Stimulated activated CD8-positive, alpha-beta memory T cell treated with anti-CD3 and anti-CD28 coated beads, Interleukin-7, amount 100 ng/mL, for 24 hours (primary cell): ENCODE data around the gene ETHE1.

Experiments
- DNase-seq: peaks from one replicate; pipeline ENCODE4 v3.0.0-alpha.2; 2020; ENCODE audit warnings: low read depth

The ETHE1 gene

DNA sequence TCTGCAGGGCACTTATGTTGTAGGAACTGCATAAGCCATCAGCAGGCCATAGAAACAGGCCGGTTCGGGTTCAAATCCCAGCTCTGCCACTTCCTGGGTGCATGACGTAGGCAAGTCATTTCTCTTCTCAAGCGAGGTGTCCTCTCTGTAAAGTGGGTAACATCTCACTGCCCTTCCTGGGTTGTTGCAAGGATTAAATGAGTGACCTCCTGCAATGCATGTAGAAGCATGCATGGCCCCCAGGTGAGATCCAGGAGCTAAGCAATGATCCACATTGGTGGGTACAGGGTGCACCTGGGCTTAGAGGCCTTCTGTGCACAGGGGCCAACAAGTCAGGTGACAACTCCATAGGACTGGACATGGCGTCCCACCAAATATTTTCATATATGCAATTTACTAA is 36.2 kb downstream of the ETHE1 start:
- no peak for DNase-seq

DNA sequence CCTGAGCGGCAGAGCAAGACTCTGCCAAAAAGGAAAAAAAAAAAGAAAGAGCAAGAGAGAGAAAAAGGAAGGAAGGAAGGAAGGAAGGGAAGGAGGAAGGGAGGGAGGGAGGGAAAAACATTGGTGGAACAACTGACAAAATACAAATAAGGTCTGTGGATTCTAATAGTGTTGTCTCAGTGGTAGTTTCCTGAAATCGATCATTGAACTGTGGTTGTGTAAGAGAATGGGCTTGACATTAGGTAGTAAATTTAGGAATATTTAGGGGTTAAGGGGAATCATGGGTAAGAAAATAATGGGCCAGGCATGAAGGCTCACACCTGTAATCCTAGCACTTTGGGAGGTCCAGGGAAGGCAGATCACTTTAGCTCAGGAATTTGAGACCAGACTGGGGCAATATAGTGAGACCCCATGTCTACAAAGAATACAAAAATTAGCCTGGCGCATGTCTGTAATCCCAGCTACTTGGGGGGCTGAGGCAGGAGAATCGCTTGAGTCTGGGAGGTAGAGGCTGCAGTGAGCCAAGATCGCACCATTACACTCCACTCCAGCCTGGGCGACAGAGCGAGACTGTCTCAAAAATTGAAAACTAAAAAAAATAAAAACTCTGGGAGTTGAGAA is 36.9 kb downstream of the ETHE1 start:
- no peak for DNase-seq

DNA sequence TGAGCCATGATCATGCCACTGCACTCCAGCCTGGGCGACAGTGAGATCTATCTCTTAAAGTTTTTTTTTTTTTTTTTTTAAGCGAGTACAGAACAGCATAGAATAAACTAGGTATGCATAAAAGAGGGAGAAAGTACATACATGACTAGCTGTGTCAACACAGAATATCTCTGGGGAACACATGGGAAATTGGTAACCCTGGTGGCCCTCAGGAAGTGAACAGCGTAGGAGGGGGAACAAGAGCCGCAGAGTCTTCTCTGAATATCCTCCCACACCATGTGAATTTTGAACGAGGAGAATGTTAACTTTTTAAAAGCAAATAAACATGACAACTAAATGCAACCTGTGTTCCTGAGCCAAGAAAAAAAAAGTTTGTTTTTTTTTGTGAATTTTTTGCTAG is 37.7 kb downstream of the ETHE1 start:
- no peak for DNase-seq

DNA sequence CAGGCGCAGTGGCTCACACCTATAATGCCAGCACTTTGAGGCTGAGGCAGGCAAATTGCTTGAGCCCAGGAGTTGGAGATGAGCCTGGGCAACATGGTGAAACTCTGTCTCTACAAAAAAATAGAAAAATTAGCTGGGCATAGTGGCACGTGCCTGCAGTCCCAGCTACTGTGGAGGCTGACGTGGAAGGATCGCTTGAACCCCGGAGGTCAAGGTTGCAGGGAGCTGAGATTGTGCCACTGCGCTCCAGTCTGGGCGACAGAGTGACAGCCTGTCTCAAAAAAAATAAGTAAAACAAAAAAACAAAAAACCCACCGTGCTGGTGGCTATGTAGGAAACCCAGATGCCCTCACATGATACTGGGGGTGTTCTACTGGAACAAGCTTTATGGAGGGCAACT is 38.8 kb downstream of the ETHE1 start:
- no peak for DNase-seq

GRCh38 chr19:43486412-43486811 is 40.6 kb downstream of the ETHE1 start:
- DNase-seq, result no peak

- no peak for DNase-seq
Measured at GRCh38 chr19:43485951-43486350, 41.0 kb downstream of the ETHE1 start.

DNA sequence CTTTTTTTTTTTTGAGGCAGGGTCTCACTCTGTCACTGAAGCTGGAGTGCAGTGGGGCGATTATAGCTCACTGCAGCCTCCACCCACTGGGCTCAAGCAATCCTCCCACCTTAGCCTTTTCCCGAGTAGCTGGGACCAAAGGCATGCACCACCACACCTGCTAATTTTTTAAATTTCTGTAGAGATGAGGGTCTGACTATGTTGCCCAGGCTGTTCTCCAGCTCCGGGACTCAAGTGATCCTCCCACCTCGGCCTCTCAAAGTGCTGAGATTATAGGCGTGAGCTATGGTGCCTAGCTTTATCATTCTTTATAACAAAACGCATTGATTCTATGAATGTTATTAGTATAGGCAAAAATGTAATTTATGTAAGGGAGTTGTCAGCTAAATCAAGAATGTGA is 43.7 kb downstream of the ETHE1 start:
- DNase-seq, result no peak

DNA sequence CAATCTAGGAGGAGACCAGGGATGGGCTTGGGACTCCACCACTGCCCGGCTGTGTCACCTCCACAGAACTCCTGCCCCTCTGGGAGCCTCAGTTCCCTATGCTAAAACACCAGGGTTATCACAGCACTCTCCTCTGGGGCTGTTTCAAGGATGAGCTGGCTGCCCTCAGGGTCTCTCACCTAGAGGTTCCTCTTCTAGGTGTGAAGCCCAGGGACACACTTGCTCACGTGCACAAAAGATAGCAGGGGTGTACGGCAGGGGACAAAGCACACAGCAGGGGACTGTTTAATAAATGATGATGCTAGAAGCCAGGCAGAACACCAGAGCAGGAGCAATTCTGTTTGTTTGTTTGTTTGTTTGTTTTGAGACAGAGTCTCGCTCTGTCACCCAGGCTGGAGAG is 44.8 kb downstream of the ETHE1 start:
- DNase-seq, result no peak

DNA sequence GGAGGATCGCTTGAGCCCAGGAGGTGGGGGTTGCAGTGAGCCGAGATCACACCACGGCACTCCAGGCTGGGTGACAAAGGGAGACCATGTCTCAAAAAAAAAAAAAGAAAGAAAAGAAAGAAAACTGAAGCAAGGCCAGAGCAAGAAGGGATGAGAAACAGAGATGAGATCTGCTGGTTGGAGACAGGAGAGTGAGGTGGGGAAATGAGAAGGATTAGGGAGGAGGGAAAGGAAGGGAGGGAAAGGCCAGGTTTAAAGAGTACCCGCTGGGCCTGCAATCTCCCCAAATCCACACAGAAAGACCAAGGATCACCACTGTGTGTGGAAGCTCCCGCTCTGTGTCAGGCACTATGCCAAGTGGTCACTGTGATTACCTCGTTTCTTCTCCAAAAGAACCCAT is 45.3 kb downstream of the ETHE1 start:
- no peak for DNase-seq

DNA sequence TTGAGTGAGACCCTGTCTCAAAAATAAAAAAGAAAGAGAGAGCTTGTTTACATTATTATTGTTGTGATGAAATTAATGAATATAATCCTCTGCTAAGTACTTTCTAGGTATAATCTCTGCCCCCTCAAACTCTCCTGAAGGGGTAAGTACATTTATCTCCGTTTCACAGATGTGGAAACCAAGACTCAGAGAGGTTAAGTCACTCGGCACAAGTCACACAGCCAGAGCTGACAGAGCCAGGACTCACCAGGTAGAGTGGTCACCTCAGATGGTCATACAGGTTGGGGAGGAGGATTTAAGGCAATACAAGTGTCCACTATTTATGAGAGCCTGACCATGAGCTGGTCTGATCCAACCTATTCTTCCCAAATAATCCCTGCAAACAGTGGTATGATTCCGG is 46.4 kb downstream of the ETHE1 start:
- DNase-seq, result no peak

DNA sequence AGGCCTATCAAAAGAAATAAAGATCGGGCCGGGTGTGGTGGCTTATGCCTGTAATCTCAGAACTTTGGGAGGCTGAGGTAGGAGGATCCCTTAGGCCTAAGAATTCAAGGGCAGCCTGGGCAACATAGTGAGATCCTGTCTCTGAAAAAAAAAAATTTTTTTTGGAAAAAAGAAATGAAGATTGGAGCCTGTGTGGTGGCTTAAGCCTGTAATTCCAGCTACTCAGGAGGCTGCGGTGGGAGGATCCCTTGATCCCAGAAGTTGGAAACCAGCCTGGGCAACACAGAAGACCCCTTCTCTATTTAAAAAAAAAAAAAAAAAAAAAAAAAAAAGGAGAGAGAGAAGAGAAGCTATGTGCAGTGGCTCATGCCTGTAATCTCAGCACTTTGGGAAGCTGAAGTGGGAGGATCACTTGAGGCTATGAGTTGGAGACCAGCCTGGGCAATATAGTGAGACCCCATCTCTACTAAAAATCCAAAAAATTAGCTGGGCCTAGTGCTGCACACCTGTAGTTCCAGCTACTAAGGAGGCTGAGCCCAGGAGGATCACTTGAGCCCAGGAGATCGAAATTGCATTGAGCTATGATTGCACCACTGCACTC is 46.9 kb downstream of the ETHE1 start:
- no peak for DNase-seq

GRCh38 chr19:43479226-43479625 is 47.8 kb downstream of the ETHE1 start:
- no peak for DNase-seq

GRCh38 chr19:43478323-43478722 is 48.7 kb downstream of the ETHE1 start:
- DNase-seq, result no peak

GRCh38 chr19:43476606-43477005 is 50.4 kb downstream of the ETHE1 start:
- DNase-seq, result no peak

DNA sequence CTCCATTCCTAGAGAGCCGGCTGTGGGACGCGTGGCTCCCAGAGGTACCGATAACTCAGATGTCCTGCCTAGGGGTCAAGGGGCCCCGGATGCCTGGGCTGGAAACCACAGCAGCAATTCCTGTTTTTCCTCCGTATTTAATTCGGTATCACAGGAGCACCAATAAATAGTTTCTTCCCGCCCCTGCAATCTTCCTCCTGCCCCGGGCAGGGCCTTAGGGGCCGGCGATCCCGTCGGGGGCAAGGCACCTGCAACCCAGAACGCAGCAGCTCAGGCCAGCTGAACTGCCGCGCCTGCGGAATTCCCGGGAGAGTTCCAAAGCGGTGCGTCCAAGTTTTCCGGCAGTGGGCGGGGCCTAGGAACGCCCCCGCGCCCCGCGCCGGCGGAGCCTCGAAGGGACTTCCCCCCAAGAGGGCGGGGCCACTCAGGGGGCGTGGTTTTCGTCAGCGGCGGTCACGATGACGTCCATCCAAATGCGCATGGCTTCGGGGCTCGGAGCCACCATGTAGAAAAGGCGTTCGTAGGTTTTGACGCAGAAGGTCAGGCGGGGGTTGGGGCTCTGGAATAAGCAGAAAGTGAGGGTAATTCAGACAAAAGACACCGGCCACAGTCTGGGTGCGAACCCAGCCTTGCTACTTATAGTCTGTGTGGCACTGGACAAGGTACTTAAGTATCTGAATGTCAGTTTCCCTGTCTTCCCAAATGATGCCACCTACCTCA is 51.9 kb downstream of the ETHE1 start:
- peak; percentile 96 for DNase-seq

- no peak for DNase-seq
Measured at GRCh38 chr19:43474487-43474886, 52.5 kb downstream of the ETHE1 start.

- DNase-seq, result no peak
Measured at GRCh38 chr19:43471091-43471490, 55.9 kb downstream of the ETHE1 start.

- DNase-seq, result peak; percentile 18
Measured at GRCh38 chr19:43470288-43470687, 56.7 kb downstream of the ETHE1 start.

DNA sequence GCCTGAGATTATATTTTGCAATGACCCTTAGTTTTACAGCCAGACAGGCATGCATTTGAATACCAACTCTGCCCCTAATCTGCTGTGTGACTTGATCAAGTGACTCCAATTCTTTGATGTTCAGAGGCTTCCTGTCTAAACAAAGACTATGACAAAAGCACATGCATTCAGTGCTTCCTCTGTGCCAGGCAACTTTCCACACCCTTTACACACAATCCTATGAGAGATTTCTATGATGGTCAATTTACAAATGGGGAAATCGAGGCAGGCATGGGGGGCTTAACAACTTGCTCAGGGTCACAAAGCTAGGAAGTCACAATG is 57.9 kb downstream of the ETHE1 start:
- DNase-seq, result no peak

GRCh38 chr19:43468354-43469159 is 58.4 kb downstream of the ETHE1 start:
- DNase-seq, result no peak

- no peak for DNase-seq
Measured at GRCh38 chr19:43467730-43468129, 59.3 kb downstream of the ETHE1 start.

GRCh38 chr19:43467276-43467675 is 59.7 kb downstream of the ETHE1 start:
- no peak for DNase-seq

GRCh38 chr19:43466793-43467192 is 60.2 kb downstream of the ETHE1 start:
- DNase-seq, result no peak
